Hair follicle dermal papilla cell (primary cell): Measurements from ENCODE around the gene ITGAX. TPM values are rescaled to one million over a fixed set of nuclear protein-coding genes. Genes with fewer than 3 reads are reported as not detected.

Source experiments
- total RNA-seq: library from RNA; depleted of rRNA; stranded (reverse); fragments of >200 nt; gene quantifications from 2 replicates; pipeline ENCODE4 v1.2.3, GENCODE V29; 2012

The ITGAX gene
- total RNA-seq = not detected in 2 replicates

DNA sequence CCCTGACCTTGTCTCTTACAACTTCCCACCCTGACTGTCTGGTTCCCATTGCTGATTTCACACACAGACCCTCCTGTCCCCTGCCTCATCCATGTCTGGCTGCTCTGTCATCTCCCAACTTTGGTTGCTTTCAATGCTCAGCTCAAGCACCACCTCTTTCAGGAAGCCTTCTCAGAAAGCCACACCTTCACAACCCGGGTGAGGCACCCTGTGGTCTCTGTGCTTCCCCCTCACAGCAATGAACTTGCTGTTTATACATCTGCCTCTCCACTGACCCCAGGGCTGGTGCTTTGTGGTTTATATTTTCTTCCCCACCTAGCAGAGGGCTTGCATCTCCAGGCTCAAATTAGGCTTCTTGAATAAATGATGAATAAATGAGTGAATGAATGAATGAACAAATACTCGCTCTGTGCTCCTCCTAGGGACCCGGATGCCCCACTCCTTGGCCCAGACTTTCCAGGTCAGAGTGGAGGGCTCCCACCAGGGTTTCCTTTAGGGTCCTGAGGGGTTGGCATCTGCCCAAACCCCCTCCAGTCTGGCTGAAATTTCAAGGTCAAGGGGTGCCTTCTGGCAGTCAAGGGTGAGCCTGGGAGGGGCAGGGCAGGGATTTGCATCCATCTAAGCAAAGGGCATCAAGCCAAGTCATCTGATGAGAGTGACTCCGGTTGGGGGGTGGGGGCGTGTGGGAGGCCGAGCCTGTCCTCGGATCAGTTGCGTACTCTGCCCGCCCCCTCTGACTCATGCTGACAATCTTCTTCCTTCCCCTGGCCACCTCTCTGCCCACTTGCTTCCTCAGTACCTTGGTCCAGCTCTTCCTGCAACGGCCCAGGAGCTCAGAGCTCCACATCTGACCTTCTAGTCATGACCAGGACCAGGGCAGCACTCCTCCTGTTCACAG is at the start of gene ITGAX:
ITGAX (plus strand) TSS at position 783 of the 898 bp plus-strand sequence; CDS start at position 862, 79 bp downstream.

DNA sequence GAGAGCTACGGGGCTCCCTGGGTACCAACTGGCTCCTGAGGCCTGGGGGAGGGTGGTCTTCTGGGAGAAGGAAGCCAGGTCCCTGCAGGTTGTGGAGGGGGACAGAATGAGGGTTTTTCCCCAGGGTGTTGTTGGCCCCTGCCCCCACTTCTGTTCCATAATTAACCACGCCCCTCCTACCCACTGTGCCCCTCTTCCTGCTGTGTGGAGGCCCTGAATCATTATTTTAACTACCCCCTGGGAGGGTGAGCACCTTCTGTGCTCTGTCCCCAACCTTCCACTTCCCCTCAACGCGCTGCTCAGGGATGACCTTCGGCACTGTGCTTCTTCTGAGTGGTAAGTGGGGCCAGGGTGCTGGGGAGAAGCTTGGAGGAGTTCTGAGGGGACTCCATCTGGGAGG is 38.1 kb downstream of the ITGAX start, which contains the start of gene ITGAD:
ITGAD (plus strand) TSS at position 280 of the 400 bp plus-strand sequence; CDS start at position 306, 26 bp downstream.

DNA sequence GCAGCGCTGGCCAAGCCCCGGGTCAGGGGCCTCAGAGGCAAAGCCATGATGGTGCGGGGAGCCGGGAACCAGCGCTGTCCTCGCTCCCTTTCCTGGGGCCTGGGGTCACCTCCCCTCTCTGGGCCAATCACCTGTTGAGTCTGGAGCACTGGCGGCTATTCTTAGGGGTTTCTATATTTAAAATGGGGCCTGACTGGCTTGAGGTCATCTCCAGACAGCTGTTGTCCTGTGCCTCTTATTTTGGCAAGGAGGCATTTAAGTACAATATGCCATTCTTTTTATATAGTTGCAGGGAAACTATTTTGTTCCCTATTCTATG is 73.3 kb downstream of the ITGAX start, which contains the start of gene COX6A2:
COX6A2 (minus strand) TSS at position 82 of the 319 bp plus-strand sequence; CDS start at position 47, 35 bp downstream.

Other genes starting within 250 kb of the ITGAX start
- 34.4 and 36.1 TPM in 2 replicates for gene BCKDK, start 246.8 kb upstream of the ITGAX start, total RNA-seq
- gene KAT8, start 237.5 kb upstream of the ITGAX start, total RNA-seq = 33.2 and 35.9 TPM in 2 replicates
- 0.16 TPM in 1 of 2 replicates, not detected in the other for gene PRSS8, start 219.4 kb upstream of the ITGAX start, total RNA-seq
- 2.1 TPM in 1 of 2 replicates, not detected in the other for gene PRSS36, start 205.1 kb upstream of the ITGAX start, total RNA-seq
- 49.4 and 53.2 TPM in 2 replicates for gene FUS, start 175.0 kb upstream of the ITGAX start, total RNA-seq
- 29.9 and 39.4 TPM in 2 replicates for gene PYCARD, start 152.4 kb upstream of the ITGAX start, total RNA-seq
- not detected in 2 replicates for gene TRIM72, start 141.1 kb upstream of the ITGAX start, total RNA-seq
- gene PYDC1, start 138.0 kb upstream of the ITGAX start, total RNA-seq = not detected in 2 replicates
- not detected in 2 replicates for gene ITGAM, start 95.2 kb upstream of the ITGAX start, total RNA-seq
- not detected in 2 replicates for gene ITGAD, start 38.2 kb downstream of the ITGAX start, total RNA-seq
- not detected in 2 replicates for gene COX6A2, start 73.2 kb downstream of the ITGAX start, total RNA-seq
- gene ZNF843, start 87.6 kb downstream of the ITGAX start, total RNA-seq = 1.3 and 2.3 TPM in 2 replicates
- 13.6 and 14.9 TPM in 2 replicates for gene ARMC5, start 104.3 kb downstream of the ITGAX start, total RNA-seq
- 139 and 141 TPM in 2 replicates for gene TGFB1I1, start 117.0 kb downstream of the ITGAX start, total RNA-seq
- not detected in 2 replicates for gene SLC5A2, start 127.9 kb downstream of the ITGAX start, total RNA-seq
- 70.4 and 73.7 TPM in 2 replicates for gene RUSF1, start 153.2 kb downstream of the ITGAX start, total RNA-seq
- gene AHSP, start 172.7 kb downstream of the ITGAX start, total RNA-seq = not detected in 2 replicates